Mucosa of rectum (tissue), 2 donors: ENCODE results near the gene TBX1.

ENCODE experiments used
- H3K27ac ChIP-seq, 2 donors: one replicate each; pipeline ENCODE4 v1.7.0; 2013; ENCODE audit warnings: inconsistent platforms in 2 of 2, low read depth in 2 of 2, low read length in 2 of 2
- H3K27me3 ChIP-seq, 2 donors: one replicate each; pipeline ENCODE4 v1.7.0; 2013; ENCODE audit warnings: low read length in 2 of 2; ENCODE audit not compliant: control insufficient read depth in 2 of 2, insufficient read depth in 2 of 2
- H3K36me3 ChIP-seq, 2 donors: one replicate each; pipeline ENCODE4 v1.7.0; 2013; ENCODE audit warnings: low read length in 2 of 2; ENCODE audit not compliant: control insufficient read depth in 2 of 2, insufficient read depth in 2 of 2
- H3K4me1 ChIP-seq, 2 donors: one replicate each; pipeline ENCODE4 v1.7.0; 2013; ENCODE audit warnings: low read length in 2 of 2, mild to moderate bottlenecking in 1 of 2; ENCODE audit not compliant: control insufficient read depth in 2 of 2, insufficient read depth in 2 of 2
- H3K4me3 ChIP-seq, 2 donors: one replicate each; pipeline ENCODE4 v1.7.0; 2013; ENCODE audit warnings: low read length in 2 of 2
- H3K9ac ChIP-seq, 2 donors: one replicate each; pipeline ENCODE4 v1.7.0; 2013; ENCODE audit warnings: low read length in 2 of 2, low read depth in 1 of 2, mild to moderate bottlenecking in 1 of 2
- H3K9me3 ChIP-seq, 2 donors: one replicate each; pipeline ENCODE4 v1.7.0; 2013; ENCODE audit warnings: low read length in 2 of 2; ENCODE audit not compliant: control insufficient read depth in 2 of 2
- donor health status: healthy.
- donor health status: Normal muscosa, but diverticular disease.

TBX1 gene

DNA sequence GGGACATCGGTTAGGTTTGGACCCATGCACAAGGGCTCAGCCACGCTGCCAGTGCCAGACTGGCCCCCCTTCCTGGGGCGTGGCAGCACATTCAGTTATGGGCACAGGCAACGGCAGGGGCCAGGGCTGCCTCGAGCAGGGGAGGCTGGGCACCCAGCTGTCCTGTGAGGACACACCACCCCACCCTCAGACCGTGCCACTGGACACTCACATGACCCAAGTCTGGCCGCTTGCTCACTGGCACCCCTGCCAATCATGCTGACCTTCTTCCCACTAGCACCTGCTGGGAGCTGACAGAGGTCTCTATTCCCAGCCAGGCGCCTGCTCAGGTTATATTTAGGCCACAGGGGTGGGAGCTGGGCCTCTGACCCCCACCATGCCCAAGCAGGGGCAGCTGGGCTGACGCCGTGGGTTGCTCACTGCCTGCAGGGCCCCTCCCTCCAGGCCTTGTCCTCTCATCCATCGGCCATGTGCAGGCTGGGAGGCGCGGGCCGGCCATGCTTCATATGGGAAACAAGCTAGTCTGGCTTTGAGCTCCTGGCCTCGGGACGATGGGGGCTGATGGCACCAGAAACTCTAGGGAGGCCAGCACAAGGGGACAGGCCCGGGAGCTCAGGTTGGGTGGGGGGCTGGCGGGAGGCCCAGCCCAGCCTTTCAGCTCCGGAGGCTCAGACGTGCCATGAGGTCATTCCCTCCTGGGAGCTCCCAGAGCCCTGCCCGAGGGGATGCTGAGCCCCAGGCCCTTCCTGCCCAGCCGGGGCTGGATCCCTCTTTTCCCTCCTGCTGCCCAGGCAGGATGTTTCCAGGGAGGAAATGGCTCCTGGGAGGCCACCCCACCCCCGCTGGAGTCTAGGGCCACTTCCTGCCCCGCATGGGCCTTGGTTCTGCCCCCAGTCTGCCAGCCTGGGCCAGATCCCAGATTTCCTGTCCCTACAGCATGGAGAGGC lies 15.2 kb upstream of the TBX1 start:
- Histone ChIP-seq H3K9me3 (no peaks in the 10 kb centered on the region), H3K36me3 (no peaks in the 10 kb centered on the region), H3K4me1 (no peaks in the 10 kb centered on the region), H3K27me3 (peaks cover 6 to 9% of the 10 kb centered on the region in 2 donors), H3K9ac (no peak overlapping the region), H3K27ac (no peak overlapping the region), H3K4me3 (no peak overlapping the region)

DNA sequence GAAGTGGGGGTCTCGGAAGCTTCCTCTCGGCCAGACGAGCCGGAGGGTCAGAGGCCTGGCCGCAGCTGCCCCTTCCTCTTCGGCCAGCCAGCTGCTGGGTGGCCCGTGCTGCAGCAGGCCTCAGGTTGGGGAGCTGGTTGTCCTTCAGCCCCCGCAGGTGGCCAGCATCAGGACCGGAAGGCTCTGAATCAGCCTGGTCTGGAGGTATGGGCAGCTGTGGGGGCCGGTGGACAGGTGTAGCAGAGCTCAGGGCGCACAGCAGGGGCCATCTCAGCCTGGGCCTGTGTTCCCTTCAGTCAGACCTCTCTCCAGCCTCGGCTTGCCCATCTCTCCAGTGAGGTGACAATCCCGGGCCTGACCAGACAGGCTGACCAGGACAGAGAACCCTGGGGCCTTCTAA lies 13.9 kb upstream of the TBX1 start:
- H3K4me3 ChIP-seq: no peak overlapping the region
- no peaks in the 10 kb centered on the region for H3K9me3 ChIP-seq
- H3K36me3 ChIP-seq: no peaks in the 10 kb centered on the region
- no peak overlapping the region for H3K27ac ChIP-seq
- H3K4me1 ChIP-seq: no peaks in the 10 kb centered on the region
- no peak overlapping the region for H3K9ac ChIP-seq
- peaks cover 9 to 14% of the 10 kb centered on the region in 2 donors for H3K27me3 ChIP-seq

DNA sequence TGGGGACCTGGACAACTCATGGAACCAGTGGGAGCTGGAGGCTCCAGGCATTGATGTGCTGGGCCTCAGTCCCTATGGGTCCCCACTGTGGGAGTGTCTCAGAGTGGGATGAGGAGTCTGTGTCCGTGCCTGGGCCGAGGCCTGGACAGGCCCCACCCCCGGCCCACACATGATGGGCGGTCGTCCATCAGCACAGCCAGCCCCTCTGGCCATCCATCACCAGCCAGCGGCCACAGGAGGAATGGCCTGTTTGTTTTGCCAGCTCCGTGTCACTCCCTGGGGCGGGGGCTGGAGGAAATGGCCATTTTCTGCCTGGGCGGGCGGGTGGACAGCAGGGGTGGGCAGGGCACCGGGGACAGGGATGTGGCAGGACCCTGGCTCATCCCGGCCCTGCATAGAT lies 13.0 kb upstream of the TBX1 start:
- Histone ChIP-seq H3K27ac (no peak overlapping the region), H3K4me3 (no peak overlapping the region), H3K9ac (no peak overlapping the region), H3K27me3 (peaks cover 9 to 14% of the 10 kb centered on the region in 2 donors), H3K9me3 (no peaks in the 10 kb centered on the region), H3K36me3 (no peaks in the 10 kb centered on the region), H3K4me1 (no peaks in the 10 kb centered on the region)

DNA sequence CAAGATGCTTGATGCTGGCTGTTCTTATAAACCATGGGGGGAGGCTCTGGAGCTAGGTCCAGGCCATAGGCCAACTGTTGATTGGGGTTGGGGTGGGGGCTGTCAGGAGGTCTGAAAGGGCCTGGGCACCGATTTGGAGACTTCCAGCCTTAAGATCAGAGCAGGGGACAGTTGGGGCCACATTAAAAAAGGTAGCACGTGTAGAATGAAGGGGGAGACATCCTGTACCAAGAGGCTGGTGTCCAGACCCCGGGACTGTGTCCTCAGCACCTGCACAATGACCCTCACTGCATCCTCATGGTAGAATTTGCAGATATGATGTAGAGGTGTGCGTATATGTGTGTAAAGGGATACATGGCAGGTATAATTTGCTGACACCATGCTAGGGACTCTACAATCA lies 12.4 kb upstream of the TBX1 start:
- no peak overlapping the region for H3K4me3 ChIP-seq
- H3K27ac ChIP-seq: no peak overlapping the region
- H3K27me3 ChIP-seq: peaks cover 10 to 17% of the 10 kb centered on the region in 2 donors
- no peaks in the 10 kb centered on the region for H3K36me3 ChIP-seq
- no peaks in the 10 kb centered on the region for H3K9me3 ChIP-seq
- no peaks in the 10 kb centered on the region for H3K4me1 ChIP-seq
- H3K9ac ChIP-seq: no peak overlapping the region

DNA sequence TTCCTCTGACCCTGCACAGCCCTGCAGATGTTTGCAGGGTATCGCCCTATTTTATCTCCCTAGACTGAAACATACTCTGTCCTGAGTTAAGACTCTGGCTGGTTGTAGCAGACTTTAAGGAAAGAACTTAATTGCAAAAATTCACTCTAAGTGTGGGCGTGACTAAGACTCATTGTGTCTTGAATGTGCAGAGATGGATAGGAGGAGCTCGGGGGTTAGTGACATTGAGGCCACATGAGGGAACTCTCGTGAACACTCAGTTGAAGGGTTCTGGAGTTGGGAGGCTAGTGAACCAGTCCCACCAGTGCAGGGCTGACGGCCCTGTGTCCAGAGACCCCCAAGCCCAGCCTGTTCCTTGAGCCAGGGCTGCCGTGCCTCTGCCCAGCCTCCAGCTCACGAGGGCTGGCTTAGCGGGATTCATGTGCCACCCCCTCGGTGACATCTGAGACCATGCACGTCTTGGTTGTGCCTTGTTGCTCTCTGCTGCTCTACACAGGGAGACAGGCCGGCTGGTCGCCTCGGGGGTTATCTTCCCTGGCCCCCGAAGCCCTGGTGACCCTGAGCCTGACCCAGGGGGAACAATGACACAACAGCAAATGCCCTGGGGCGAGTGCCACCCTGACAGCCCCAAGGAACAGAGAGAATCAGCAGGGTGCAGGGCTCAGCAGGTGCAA lies 11.4 kb upstream of the TBX1 start:
- H3K27ac ChIP-seq: no peak overlapping the region
- H3K4me3 ChIP-seq: no peak overlapping the region
- H3K9me3 ChIP-seq: no peaks in the 10 kb centered on the region
- H3K4me1 ChIP-seq: no peaks in the 10 kb centered on the region
- peaks cover 19 to 25% of the 10 kb centered on the region in 2 donors for H3K27me3 ChIP-seq
- no peak overlapping the region for H3K9ac ChIP-seq
- H3K36me3 ChIP-seq: no peaks in the 10 kb centered on the region

DNA sequence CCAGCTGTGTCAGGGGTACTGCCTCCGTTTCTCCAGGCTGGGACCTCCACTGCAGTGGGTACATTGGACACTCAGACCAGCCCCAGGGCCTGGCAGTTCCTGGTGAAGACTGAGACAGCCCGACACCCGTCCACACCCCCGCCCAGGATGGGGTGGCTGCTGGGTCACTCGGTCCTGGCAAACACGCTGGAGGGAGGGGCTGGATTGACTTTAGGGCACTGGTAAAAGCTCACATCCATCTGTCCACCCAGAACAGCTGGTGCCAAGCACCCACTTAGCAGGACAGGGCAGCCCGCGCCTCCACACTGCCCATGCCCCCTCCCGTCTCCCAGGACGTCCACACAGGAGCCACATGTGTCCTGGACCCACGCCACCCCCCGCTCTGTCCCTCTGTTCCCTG lies 10.7 kb upstream of the TBX1 start:
- no peak overlapping the region for H3K9ac ChIP-seq

DNA sequence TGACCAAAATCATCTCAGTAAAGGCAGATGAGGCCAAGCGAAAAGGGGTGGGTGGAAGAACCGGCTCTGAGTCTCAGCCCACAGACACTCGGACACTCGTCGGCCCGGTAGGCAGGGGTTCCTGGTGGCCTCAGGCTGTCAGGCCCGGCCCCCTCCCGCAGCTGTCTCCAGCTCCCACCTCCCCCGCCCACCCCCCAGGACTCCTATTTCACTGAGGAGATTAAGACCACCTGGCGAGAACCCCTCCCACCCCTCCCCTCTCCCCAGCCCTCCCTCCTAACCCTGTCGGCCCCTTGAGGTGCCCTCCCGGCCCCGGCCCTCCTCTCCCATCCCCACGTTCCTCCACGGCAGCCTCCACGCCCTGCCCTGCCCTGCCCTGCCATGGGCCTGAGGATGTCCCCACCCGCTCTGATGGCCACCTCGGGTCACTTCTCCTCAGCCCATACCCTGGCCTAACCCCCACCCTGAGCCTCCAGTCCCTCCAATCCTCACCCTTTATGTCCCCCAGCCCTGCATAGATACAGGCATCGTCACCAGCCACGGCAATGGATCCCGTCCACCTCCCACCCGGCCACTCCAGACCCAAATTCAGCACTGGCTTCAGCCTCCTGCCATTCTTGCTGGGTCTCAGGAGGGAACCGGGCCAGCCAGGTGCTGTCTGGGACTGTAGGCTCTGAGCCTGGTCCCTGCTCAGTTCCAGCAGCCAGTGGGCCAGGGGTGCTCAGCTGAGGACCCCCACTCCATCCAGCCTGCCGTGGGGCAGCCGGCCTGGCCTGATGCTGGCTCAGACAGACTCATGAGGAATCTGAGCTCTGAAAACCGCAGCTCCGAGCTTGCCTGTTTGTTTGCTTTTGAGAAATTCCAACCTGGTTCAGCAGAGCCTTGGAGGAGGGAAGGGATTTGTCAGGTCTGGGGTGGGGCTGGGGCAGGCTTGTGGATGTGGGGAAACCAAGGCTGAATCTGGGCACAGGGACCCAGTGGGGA lies 9.8 kb upstream of the TBX1 start:
- Histone ChIP-seq H3K4me1 (no peaks in the 10 kb centered on the region), H3K9ac (no peak overlapping the region), H3K27ac (no peak overlapping the region), H3K36me3 (no peaks in the 10 kb centered on the region), H3K4me3 (no peak overlapping the region), H3K27me3 (peaks cover 35% of the 10 kb centered on the region in 2 donors), H3K9me3 (no peaks in the 10 kb centered on the region)

More for the DNA sequence above, 10.7 kb upstream of the TBX1 start:
- H3K27ac ChIP-seq: no peak overlapping the region
- H3K27me3 ChIP-seq: peaks cover 27 to 32% of the 10 kb centered on the region in 2 donors
- no peak overlapping the region for H3K4me3 ChIP-seq
- no peaks in the 10 kb centered on the region for H3K9me3 ChIP-seq
- no peaks in the 10 kb centered on the region for H3K4me1 ChIP-seq
- H3K36me3 ChIP-seq: no peaks in the 10 kb centered on the region

DNA sequence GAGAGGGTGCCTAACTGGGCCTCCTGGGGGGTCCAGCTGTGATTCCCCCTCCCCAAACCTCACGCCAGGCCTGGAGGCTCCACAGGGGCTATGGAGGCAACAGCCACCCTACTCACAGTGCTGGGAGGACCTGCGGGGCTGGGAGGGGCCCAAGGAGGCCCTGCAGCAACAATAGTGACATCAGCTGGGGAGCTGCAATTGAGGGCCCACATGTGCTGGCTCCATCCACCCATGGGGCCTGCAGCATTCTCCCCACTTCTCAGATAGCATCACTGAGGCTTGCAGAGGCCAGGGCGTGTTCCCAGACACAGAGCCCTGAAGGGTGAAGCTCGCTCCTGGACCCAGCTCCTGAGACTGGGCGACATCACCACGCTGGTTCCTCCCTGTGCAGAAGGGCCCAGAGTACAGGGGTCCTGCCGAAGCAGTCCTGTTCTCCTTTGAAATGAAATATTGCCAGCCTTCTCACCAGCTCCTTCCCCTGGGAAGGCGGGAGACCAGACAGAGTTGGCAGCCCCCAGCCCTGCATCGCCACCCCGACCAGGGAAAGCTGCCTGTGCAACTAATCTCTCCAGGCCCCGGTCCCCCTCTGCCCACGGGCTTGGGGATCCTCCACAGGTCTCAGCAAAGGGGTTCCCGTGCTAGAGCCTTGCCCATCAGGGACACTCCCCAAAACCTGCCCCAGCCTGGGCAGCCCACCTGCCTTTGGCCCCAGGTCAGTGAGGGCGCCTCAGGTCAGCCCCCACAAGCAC lies 8.9 kb upstream of the TBX1 start:
- Histone ChIP-seq H3K27ac (no peak overlapping the region), H3K36me3 (no peaks in the 10 kb centered on the region), H3K4me3 (no peak overlapping the region), H3K27me3 (peaks cover 42 to 43% of the 10 kb centered on the region in 2 donors), H3K9ac (no peak overlapping the region), H3K4me1 (no peaks in the 10 kb centered on the region), H3K9me3 (no peaks in the 10 kb centered on the region)

DNA sequence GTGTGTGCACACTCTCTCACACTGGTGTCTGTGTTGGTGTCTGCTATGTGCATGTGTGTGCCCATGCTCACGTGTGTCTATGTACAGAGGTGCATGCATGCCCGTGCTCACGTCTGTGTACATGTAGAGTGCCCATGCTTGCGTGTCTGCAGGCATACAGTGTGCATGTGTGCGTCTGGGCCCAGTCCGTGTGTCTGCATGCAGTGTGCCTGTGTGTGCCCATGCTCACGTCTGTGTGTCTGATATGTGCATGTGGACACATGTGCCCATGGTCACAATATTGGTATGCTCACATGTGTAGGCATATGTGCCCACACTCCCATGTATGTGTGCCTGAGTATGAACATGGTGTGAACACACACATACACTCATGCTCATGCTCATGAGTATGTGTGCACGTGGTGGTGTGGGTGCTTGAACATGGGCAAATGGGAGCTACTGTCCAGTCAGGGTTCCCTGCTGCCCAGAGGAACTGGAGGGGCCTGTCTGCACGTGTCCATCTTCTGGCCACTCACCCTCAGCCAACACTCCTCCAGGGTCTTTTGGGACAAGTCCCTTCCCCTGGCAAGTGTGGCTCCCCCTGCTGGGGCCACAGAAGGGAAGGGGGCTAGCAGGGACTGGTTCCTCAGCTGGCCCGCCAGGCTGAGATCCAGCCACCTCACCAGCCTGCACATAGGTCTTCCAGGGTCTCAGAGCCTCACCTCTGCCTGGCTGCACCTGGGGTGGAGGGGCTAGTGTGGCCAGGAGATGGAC lies 7.3 kb upstream of the TBX1 start:
- peaks cover 50 to 51% of the 10 kb centered on the region in 2 donors for H3K27me3 ChIP-seq
- no peak overlapping the region for H3K9ac ChIP-seq
- no peaks in the 10 kb centered on the region for H3K36me3 ChIP-seq
- no peak overlapping the region for H3K27ac ChIP-seq
- H3K9me3 ChIP-seq: no peaks in the 10 kb centered on the region
- no peak overlapping the region for H3K4me3 ChIP-seq
- peaks cover 0 to 4% of the 10 kb centered on the region in 2 donors for H3K4me1 ChIP-seq
